Measurements from ENCODE around the gene CPNE5.

GRCh38 chr6:36841756-36842155, 2.5 kb upstream of the CPNE5 start:
- TF ChIP-seq, protein P1, sequence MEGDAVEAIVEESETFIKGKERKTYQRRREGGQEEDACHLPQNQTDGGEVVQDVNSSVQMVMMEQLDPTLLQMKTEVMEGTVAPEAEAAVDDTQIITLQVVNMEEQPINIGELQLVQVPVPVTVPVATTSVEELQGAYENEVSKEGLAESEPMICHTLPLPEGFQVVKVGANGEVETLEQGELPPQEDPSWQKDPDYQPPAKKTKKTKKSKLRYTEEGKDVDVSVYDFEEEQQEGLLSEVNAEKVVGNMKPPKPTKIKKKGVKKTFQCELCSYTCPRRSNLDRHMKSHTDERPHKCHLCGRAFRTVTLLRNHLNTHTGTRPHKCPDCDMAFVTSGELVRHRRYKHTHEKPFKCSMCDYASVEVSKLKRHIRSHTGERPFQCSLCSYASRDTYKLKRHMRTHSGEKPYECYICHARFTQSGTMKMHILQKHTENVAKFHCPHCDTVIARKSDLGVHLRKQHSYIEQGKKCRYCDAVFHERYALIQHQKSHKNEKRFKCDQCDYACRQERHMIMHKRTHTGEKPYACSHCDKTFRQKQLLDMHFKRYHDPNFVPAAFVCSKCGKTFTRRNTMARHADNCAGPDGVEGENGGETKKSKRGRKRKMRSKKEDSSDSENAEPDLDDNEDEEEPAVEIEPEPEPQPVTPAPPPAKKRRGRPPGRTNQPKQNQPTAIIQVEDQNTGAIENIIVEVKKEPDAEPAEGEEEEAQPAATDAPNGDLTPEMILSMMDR (conservative IDR thresholded peaks at IDR 0.05; ENCODE audit: low read depth, low read length): no peak
- TF ChIP-seq EZH2 (IDR thresholded peaks at IDR 0.05; ENCODE audit: low read length, unreplicated experiment) (no peak), EZH2phosphoT487 (IDR thresholded peaks at IDR 0.05; ENCODE audit: borderline replicate concordance, low read length) (no peak)
